SH-SY5Y (cell line): ENCODE measurements around the gene DKK3.

Experiments
- GATA2 ChIP-seq: IDR thresholded peaks from 2 replicates; pipeline ENCODE4 v1.6.1; 2011; ENCODE audit warnings: mild to moderate bottlenecking, low read depth, low read length
- GATA3 ChIP-seq: IDR thresholded peaks from 2 replicates; pipeline ENCODE4 v1.6.1; 2011; ENCODE audit warnings: low read depth, mild to moderate bottlenecking, low read length, moderate library complexity

Gene DKK3

DNA sequence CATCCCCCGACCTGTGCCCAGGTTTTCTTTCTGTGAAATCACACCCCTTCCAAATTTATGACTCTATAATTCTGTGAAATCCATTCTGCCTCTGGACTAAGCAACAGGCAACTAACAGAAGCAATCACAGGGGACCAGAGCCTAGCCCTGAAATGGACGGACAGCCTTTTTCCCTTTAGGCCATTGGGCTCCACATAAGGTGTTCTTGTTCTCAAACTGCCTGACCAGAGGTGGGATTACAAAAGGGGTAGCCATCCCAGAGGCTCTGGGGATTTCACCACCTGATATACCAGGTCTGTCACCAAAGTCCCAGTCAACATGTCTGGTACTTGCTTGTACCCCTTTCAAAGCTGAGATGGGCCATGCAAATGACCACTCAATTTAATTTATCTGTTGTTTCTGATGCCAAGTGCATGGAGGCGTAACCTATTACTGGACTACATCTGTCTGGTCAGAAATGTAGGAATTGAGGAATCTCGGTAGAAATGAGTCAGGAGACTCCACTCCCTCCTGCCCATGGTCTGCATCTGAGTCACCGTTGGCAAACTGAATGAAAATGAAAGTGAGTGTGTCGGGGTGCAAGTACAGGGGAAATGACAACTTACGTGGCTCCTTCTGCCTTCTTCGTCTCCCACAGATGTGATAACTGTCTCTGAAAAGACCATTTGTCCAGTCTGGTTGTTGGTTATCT, 10.2 kb downstream of the DKK3 start:
- no peak for TF ChIP-seq GATA2
- TF ChIP-seq GATA3: no peak

DNA sequence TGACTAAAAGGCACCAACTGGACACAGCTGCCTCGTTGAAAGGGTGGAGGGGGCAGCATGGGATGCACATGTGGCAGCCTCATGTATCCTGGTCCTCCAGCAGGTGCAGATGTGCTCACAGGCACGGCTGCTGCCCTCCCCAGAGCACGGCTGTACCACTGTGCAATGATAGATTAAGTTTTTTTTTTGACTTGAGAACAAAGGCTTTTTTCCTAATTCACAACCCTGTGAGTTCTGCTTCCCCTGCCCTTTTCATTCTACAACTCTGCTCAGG, 11.4 kb downstream of the DKK3 start:
- no peak for TF ChIP-seq GATA3
- TF ChIP-seq GATA2: no peak; the same call in 1 of the 2 replicates

DNA sequence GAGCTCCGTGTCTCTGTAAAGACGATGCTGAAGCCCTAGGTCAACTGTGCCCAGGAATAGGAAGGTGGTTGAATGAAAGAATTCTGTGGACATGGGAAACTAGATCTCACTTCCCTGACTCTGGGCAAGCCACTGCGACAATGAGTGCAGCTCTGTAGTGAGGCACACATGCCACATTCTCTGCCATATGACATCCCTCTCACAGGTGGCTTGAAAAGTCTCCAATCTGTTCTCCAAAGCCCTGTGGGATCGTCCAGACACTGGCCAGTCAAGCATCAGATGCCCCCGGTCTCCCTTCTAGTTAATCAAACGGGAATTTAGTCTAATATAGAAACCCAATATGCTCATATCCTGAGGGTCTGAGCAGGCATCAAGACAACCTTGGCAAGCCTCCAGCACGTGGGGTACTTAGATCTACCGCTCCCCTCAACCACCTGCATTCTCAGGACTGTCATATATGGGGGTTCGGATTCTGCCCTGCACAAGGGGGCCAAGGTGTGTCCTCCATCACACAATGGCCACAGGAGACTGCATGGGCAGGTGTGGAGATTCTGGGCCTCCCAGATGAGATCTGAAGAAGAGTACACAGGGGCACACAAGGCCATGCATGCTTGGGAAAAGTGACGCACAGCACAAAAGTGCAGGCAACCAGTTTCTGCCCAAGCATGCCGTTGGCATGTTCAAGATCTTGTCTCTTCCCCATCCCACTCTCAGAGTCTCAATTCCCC, 11.9 kb downstream of the DKK3 start:
- TF ChIP-seq GATA3 (no peak), GATA2 (no peak; the same call in 1 of the 2 replicates)

DNA sequence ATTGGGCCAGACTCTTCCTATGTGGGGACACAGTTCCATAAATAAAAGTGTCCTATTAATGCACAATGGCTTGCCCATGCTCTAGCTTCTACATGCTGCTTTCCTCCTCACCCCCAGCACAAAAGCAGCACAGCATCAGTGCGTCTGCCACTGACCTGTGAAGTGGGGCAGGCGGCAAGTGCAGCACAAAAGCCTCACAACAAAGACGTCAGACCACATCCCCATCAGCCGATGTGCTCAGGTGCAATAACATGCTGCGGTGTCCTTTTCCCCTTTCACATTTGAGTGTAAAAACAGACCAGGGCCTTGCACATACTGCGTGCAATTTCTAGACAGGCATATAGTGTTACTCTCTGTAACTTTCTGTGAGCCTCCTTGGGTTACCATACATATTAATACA, 12.8 kb downstream of the DKK3 start:
- TF ChIP-seq GATA2: no peak
- no peak for TF ChIP-seq GATA3

DNA sequence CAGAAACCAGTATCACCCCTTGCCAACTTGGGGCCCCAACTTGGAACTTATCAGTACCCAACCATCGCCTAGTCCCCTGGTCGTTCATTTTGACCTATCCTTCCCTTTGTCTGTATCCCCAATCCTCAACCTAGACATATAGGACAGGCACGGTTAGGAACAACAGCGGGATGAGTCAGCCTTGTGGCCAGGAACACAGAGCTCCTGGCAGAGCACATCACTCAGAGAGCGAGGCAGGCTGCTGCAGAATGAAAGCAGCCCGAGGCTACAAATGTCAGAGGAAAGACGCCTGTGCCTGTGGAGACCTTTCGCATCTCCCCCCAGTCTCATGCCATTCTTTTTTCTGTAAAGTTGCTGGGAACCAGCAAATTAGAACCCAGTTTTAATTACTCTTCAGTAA, 14.6 kb downstream of the DKK3 start:
- TF ChIP-seq GATA3 (no peak), GATA2 (no peak)

DNA sequence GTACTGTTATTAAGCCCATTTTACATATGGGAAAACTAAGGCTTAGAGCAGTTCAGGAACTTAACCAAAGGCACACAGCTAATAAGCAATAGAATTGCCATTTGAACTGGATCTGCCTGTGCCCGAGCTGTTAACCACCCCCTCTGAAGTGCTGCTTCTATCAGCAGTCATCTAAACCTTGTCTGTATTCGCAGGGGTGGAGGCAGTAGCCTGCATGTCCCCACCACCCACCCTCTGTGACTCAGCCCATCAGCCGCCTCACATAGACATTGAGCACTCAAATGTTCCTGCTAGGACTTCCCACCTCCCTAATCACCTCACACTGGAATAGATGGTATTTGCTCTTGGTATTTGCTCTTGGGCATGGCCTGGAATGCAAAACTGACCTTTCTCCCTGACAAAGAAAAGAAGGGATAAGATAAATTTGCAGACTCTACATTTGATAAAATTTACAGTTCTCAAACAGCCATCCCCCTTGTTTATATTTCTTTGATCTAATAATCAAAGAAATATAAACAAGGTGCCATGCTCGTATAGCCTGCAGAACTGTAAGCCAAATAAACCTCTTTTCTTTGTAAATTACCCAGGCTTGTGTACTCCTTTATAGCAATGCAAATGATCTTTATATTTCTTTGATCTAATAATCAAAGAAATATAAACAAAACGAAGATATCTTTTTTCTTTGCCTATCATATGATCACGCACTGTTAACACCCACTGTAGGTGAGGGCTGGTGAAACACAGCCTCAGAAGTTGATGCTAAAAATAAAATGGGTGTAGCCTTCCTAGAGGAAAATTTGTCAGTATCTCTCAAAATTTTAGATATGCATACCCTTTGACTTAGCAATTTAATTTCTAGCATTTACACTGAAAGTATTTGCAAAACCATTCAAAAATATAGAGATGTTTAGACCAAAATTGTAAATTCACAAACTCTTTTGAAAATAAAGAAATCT, 15.9 kb downstream of the DKK3 start:
- TF ChIP-seq GATA3 (no peak), GATA2 (peak; percentile 32; the same call in 1 of the 2 replicates)

DNA sequence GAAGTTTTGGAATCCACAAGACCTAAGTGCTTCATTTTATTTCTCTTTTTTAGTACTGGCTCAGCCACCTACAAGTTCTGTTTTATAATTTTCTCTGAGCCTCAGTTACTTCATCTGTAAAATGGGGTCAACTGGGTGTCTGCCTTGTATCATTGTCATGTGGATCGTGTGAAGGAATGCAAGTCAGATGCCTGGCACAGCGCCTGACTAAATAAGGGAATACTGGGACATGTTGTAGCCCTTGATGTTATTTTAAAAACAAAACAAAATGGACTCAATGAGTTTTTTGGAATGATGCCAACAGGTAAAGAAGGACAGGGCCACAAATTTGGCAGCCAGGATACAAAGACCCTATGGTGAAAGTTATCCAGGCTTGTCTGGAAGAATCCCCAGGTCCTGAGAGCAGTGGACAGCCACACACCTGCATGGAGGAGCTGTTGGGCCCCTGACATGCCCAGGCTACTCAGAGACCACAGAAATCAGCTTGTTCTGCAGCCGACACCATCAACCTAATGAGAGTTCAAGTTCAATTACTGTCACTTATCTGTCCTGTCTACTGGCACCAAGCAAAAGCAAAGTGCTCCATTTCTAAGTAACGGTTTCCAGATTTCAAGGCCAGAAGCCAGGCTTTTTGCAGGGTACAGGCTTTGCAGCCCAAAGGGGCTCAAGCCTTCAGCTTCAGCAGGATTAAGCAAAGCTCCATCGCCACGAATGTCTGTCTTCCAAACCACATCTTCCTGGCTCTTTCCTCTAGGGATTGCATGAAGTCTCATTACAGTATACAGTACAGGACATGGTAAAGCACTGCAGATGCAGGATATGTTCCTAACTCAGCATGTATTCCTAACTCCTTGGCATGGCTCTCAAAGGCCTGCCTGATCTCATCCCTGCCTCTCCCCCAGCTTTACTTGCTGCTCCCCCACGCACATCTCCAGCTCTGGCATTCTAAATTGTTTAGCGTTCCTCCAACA, 18.4 kb downstream of the DKK3 start:
- TF ChIP-seq GATA3: no peak
- no peak for TF ChIP-seq GATA2

DNA sequence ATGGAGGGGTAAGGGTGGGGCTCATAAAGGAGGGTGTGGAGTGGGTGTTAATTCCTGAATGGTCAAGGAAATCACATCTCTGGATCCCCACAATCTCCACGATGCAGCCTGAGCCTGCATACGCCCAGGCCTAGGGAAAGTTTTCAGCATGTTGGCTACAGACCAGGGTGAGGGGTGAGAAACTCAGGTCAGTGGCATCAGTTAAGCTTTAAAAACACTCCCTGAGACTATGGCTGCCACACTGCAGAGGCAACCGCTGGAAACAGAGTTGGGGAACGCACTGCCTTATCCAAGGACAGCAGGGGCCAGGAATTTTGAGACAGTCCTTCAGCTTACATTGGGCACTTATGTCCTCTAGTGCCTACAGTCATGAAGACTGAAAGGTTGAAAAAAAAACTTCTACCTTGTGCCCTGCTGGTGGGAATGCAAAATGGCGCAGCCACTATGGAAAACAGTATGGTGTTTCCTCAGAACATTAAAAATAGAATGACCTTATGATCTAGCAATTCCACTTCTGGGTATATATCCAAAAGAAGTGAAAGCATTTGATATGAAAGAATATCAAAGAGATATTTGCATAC, 19.7 kb downstream of the DKK3 start:
- no peak for TF ChIP-seq GATA2
- no peak for TF ChIP-seq GATA3

DNA sequence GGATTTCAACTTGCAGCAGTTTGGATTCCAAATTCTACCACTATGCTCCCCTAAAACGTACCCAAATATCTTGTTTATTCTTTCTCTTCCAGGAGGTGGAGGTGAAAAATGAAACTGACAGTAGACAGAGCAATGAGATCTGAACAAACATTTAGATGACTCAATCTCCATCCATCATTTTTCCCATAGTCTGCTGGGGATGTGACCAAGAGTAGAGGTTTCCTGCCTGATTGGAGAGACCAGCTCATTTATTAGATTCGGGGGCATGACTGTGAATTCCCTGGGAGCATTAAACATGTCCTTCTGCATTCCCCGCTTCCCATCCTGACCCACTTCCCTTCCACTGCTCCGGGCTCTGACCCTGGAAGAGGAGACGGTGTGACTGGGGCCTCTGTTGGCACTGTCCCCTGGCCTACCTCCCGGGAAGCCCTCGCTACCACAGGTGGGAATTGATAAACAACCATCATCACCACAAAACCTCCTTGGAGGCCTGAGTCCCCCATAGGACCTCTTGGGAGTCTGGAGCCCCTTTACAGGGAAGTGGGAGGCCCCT, 20.3 kb downstream of the DKK3 start:
- TF ChIP-seq GATA2 (no peak), GATA3 (no peak)

DNA sequence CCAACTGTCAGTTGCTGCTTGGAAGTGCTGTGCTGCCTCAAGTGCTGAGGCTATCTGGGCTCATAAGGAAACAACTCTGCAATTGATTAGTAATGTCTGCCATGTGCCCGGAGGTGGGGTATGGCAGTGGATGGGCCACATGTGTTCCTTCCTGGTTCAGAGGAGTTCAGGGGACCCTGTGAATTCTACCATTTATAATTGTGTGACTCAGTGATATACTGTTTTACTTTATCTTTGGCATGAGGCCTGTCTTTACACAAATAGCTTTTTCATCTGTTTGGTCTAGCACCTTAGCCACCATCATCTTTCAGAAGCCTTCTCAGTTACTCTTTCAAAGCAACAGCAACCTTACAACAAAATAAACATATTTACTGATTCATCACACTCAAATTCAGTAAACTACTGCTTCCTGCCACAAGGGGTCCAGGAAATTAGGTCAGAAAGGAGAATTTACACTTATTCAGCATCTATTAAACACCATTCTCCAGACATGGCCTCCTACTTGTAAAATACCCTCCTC, 20.9 kb downstream of the DKK3 start:
- TF ChIP-seq GATA2 (no peak), GATA3 (no peak)

DNA sequence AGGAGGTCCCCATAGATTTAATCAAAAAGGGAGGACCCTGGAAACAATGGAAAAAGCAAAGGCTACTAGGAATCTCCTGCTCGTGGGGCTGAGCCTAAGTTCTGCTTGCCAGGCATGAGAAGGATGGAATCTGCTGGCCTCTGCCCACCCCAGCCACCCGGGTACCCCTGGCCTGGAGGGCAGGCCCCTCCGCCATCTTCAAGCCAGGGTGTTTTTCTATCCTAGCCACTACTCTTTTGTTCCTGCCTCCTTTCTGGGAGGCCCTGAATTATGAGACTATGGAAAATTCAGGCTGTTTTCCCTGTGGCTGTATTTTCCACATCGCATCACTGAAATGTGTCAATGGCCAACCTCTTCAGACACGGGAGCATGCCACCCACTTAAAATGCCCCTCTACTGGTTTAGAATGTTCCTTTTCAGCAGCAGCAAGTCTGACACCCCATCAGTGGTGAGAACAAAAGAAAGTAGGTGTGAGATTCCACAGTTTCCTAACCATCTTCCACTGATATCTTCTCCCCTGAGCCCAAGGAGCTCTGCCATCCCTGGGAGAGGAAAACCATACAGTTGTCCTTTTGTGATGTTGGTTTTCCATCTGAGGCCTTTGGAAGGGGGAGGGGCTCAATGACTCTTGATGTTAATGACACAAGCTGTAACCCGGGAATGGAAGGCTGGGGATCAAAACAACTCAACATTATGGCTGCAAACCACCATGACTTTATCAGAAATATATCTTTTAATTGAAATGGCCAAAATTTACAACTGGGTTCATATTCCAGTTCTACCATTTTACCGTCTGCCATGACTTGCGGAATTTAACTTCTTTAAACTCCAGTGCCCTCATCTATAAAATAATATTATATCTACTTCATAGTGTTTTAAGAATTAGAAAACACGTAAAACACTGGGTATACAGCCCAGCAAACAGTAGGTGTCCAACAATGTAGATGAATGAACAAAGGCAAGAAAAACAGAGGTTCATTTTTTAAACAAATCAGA, 22.2 kb downstream of the DKK3 start:
- no peak for TF ChIP-seq GATA2

DNA sequence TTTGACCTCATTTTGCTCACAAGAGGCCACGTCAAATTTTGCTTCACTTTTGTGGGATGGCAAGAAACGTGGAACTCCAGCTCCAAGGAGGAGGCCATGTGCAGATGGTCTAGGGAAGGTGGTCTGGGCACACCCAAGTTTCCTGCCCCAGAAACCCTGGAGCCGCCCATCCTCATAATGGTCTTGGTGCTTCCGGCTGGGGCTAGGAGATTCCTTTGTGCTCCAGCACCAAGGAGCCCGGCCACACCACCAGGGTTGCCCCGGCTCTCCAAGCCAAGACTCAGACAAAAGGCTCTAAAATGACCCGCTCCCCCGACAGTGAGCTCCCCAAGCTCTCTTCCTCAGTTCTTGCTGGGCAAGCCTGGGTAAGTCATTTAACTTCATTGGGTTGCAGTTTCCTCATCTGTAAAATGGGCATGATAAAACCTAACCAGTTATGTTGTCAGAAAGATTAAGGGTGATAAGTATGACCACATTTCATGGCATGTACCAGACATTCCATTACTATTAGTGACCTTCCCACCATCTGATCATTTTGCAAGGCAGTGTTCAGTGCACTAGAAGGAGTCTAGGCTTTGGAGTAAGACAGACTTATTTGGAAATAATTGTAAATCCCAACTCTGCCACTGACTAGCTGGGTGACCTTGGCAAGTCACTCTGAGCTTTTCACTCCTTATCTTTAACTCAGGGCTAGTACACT, 23.3 kb downstream of the DKK3 start:
- no peak for TF ChIP-seq GATA2
- no peak for TF ChIP-seq GATA3
